HepG2 (cell line): Measurements from ENCODE around the gene JDP2. TPM values are rescaled to one million over a fixed set of nuclear protein-coding genes. Genes with fewer than 3 reads are reported as not detected.

ENCODE experiments used
- BORCS8-MEF2B ChIP-seq: sonication (generic); formaldehyde crosslinking; IDR thresholded peaks from 2 replicates; pipeline ENCODE4 v1.8.0; 2022; ENCODE audit warnings: mild to moderate bottlenecking, missing genetic modification reagents
- ELF3 ChIP-seq: IDR thresholded peaks from 2 replicates; pipeline ENCODE4 v1.6.1; 2016; ENCODE audit warnings: missing genetic modification reagents, missing compliant biosample characterization
- GPN1 ChIP-seq: sonication (generic); formaldehyde crosslinking; IDR thresholded peaks from 2 replicates; pipeline ENCODE4 v1.5.1; 2020; ENCODE audit warnings: missing genetic modification reagents, borderline replicate concordance
- KMT2A ChIP-seq: sonication (generic); formaldehyde crosslinking; IDR thresholded peaks from 2 replicates; pipeline ENCODE4 v1.4.0; 2020; ENCODE audit warnings: missing genetic modification reagents
- RORA ChIP-seq: sonication (generic); formaldehyde crosslinking; IDR thresholded peaks from 2 replicates; pipeline ENCODE4 v1.5.0; 2020; ENCODE audit warnings: mild to moderate bottlenecking, missing genetic modification reagents, moderate library complexity
- TAF15 ChIP-seq: fragments of 200-400 bp; formaldehyde crosslinking; IDR thresholded peaks from one replicate; pipeline ENCODE4 v1.6.1; 2018; ENCODE audit warnings: mild to moderate bottlenecking, low read depth, low read length; ENCODE audit not compliant: poor library complexity, severe bottlenecking
- ZNF333 ChIP-seq: sonication (generic); formaldehyde crosslinking; IDR thresholded peaks from 2 replicates; pipeline ENCODE4 v1.4.0; 2020; ENCODE audit warnings: mild to moderate bottlenecking, missing genetic modification reagents, borderline replicate concordance
- ZNF558 ChIP-seq: sonication (generic); formaldehyde crosslinking; IDR thresholded peaks from 2 replicates; pipeline ENCODE4 v1.9.0; 2022; ENCODE audit warnings: mild to moderate bottlenecking, missing genetic modification reagents, borderline replicate concordance
- ZNF564 ChIP-seq: sonication (generic); formaldehyde crosslinking; IDR thresholded peaks from 2 replicates; pipeline ENCODE4 v1.8.1; 2023; ENCODE audit warnings: mild to moderate bottlenecking, missing genetic modification reagents
- ZNF747 ChIP-seq: sonication (generic); formaldehyde crosslinking; IDR thresholded peaks from 2 replicates; pipeline ENCODE4 v1.8.1; 2023; ENCODE audit warnings: missing genetic modification reagents, mild to moderate bottlenecking, borderline replicate concordance
- ZNF766 ChIP-seq: sonication (generic); formaldehyde crosslinking; IDR thresholded peaks from 2 replicates; pipeline ENCODE4 v1.5.0; 2020; ENCODE audit warnings: missing genetic modification reagents, borderline replicate concordance
- ZNF83 ChIP-seq: sonication (generic); formaldehyde crosslinking; IDR thresholded peaks from 2 replicates; pipeline ENCODE4 v1.4.0; 2020; ENCODE audit warnings: missing genetic modification reagents, mild to moderate bottlenecking, borderline replicate concordance
- polyA plus RNA-seq, 8 experiments: library from polyadenylated mRNA; depleted of rRNA in 3 of 8; stranded (reverse) in 7 of 8; unstranded in 1 of 8; fragments of >200 nt; fragmentation: Illumina TruSeq in 4 of 8; extraction: Trizol in 4 of 8; gene quantifications; 2 replicates each; pipeline versions ENCODE4 v1.2.1 to v1.2.3, GENCODE V29; 2011 to 2016; ENCODE audit warnings: low read depth in 4 of 8, missing spikeins in 1 of 8, mixed read lengths in 1 of 8; ENCODE audit not compliant: insufficient read depth in 1 of 8
- total RNA-seq, 5 experiments: library from RNA; depleted of rRNA; stranded (reverse); fragments of >200 nt; fragmentation: Illumina TruSeq; extraction: Trizol; gene quantifications; 2 replicates each; pipeline ENCODE4 v1.2.3, GENCODE V29; 2016; ENCODE audit warnings: low read depth in 1 of 5
- TF ChIP-seq, protein P1 (sequence below): sonication (generic); formaldehyde crosslinking; IDR thresholded peaks from 2 replicates; pipeline ENCODE4 v1.5.0; 2020; ENCODE audit warnings: missing genetic modification reagents, mild to moderate bottlenecking, borderline replicate concordance
- TF ChIP-seq, protein P2 (sequence below): sonication (generic); formaldehyde crosslinking; IDR thresholded peaks from 2 replicates; pipeline ENCODE4 v1.4.0; 2020; ENCODE audit warnings: missing genetic modification reagents, borderline replicate concordance
- TF ChIP-seq, protein P3 (sequence below): IDR thresholded peaks from 2 replicates; pipeline ENCODE4 v1.6.1; 2016; ENCODE audit warnings: low read depth, borderline replicate concordance
- TF ChIP-seq, protein P4 (sequence below): sonication (generic); formaldehyde crosslinking; IDR thresholded peaks from 2 replicates; pipeline ENCODE4 v1.4.0; 2020; ENCODE audit warnings: missing genetic modification reagents
- TF ChIP-seq, protein P5 (sequence below): sonication (generic); formaldehyde crosslinking; conservative IDR thresholded peaks from 2 replicates; pipeline ENCODE4 v1.4.0; 2020; ENCODE audit warnings: missing genetic modification reagents

The JDP2 gene
- total and polyA plus RNA-seq, 2 of the 13 experiments (the other 11 are each of a cell fraction or from before 2014, with no cell fraction given), result 8.0 to 8.9 TPM

DNA sequence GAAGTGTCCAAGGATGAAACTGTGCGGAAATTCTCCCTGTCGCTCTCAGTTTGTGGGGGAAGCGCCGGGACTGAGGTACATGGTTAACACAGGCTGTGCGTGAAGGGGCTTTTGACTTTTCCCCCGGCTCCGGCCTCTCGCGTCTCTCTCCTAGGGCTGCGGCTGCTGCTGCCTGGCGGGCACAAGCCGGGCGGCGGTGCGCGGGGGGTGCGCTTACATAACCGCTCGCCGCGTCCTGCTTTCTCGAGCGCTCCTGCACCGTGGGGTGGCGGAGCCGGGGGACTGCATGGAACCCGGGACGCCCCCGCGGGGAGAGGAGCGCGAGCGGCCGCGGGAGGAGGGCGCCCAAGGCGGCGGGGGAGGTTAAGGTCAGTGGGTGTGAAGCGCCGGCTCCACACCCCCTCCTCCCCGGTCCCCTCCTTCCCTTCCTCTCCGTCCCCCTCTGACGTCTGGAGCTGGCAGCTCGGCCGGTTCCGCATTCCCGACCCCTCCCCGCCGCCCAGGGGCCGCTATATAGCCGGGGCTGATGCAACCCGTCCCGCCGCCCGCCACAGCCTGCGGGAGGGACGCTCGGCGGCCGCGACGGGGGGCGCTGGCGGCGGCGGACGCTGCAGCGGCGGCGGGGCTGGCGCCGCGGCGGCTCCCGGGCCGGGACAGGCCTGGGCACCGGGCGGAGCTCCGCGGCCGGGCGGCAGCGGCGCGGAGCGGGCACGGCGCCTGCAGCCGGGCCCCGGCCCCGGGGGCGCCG lies at the start of gene JDP2 (continued):
- TF ChIP-seq, protein P1, sequence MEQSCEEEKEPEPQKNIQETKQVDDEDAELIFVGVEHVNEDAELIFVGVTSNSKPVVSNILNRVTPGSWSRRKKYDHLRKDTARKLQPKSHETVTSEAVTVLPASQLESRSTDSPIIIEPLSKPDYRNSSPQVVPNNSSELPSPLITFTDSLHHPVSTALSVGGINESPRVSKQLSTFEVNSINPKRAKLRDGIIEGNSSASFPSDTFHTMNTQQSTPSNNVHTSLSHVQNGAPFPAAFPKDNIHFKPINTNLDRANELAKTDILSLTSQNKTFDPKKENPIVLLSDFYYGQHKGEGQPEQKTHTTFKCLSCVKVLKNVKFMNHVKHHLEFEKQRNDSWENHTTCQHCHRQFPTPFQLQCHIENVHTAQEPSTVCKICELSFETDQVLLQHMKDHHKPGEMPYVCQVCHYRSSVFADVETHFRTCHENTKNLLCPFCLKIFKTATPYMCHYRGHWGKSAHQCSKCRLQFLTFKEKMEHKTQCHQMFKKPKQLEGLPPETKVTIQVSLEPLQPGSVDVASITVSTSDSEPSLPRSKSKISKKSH (CRISPR knock-in tag), result no peak
- TF ChIP-seq, protein P2, sequence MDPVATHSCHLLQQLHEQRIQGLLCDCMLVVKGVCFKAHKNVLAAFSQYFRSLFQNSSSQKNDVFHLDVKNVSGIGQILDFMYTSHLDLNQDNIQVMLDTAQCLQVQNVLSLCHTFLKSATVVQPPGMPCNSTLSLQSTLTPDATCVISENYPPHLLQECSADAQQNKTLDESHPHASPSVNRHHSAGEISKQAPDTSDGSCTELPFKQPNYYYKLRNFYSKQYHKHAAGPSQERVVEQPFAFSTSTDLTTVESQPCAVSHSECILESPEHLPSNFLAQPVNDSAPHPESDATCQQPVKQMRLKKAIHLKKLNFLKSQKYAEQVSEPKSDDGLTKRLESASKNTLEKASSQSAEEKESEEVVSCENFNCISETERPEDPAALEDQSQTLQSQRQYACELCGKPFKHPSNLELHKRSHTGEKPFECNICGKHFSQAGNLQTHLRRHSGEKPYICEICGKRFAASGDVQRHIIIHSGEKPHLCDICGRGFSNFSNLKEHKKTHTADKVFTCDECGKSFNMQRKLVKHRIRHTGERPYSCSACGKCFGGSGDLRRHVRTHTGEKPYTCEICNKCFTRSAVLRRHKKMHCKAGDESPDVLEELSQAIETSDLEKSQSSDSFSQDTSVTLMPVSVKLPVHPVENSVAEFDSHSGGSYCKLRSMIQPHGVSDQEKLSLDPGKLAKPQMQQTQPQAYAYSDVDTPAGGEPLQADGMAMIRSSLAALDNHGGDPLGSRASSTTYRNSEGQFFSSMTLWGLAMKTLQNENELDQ, result no peak
- TF ChIP-seq ZNF558 (CRISPR knock-in tag) (no peak), GPN1 (CRISPR knock-in tag) (no peak), ZNF747 (CRISPR knock-in tag) (no peak), KMT2A (CRISPR knock-in tag) (no peak), ELF3 (CRISPR knock-in tag) (peak; percentile 90), BORCS8-MEF2B (CRISPR knock-in tag) (no peak), ZNF83 (no peak), ZNF333 (CRISPR knock-in tag) (no peak), ZNF564 (CRISPR knock-in tag) (no peak), ZNF766 (CRISPR knock-in tag) (no peak), TAF15 (no peak), RORA (CRISPR knock-in tag) (no peak)
- TF ChIP-seq, protein P3, sequence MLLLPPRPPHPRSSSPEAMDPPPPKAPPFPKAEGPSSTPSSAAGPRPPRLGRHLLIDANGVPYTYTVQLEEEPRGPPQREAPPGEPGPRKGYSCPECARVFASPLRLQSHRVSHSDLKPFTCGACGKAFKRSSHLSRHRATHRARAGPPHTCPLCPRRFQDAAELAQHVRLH (CRISPR knock-in tag), result no peak
- TF ChIP-seq, protein P4, sequence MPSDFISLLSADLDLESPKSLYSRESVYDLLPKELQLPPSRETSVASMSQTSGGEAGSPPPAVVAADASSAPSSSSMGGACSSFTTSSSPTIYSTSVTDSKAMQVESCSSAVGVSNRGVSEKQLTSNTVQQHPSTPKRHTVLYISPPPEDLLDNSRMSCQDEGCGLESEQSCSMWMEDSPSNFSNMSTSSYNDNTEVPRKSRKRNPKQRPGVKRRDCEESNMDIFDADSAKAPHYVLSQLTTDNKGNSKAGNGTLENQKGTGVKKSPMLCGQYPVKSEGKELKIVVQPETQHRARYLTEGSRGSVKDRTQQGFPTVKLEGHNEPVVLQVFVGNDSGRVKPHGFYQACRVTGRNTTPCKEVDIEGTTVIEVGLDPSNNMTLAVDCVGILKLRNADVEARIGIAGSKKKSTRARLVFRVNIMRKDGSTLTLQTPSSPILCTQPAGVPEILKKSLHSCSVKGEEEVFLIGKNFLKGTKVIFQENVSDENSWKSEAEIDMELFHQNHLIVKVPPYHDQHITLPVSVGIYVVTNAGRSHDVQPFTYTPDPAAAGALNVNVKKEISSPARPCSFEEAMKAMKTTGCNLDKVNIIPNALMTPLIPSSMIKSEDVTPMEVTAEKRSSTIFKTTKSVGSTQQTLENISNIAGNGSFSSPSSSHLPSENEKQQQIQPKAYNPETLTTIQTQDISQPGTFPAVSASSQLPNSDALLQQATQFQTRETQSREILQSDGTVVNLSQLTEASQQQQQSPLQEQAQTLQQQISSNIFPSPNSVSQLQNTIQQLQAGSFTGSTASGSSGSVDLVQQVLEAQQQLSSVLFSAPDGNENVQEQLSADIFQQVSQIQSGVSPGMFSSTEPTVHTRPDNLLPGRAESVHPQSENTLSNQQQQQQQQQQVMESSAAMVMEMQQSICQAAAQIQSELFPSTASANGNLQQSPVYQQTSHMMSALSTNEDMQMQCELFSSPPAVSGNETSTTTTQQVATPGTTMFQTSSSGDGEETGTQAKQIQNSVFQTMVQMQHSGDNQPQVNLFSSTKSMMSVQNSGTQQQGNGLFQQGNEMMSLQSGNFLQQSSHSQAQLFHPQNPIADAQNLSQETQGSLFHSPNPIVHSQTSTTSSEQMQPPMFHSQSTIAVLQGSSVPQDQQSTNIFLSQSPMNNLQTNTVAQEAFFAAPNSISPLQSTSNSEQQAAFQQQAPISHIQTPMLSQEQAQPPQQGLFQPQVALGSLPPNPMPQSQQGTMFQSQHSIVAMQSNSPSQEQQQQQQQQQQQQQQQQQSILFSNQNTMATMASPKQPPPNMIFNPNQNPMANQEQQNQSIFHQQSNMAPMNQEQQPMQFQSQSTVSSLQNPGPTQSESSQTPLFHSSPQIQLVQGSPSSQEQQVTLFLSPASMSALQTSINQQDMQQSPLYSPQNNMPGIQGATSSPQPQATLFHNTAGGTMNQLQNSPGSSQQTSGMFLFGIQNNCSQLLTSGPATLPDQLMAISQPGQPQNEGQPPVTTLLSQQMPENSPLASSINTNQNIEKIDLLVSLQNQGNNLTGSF (CRISPR knock-in tag), result no peak
- TF ChIP-seq, protein P5, sequence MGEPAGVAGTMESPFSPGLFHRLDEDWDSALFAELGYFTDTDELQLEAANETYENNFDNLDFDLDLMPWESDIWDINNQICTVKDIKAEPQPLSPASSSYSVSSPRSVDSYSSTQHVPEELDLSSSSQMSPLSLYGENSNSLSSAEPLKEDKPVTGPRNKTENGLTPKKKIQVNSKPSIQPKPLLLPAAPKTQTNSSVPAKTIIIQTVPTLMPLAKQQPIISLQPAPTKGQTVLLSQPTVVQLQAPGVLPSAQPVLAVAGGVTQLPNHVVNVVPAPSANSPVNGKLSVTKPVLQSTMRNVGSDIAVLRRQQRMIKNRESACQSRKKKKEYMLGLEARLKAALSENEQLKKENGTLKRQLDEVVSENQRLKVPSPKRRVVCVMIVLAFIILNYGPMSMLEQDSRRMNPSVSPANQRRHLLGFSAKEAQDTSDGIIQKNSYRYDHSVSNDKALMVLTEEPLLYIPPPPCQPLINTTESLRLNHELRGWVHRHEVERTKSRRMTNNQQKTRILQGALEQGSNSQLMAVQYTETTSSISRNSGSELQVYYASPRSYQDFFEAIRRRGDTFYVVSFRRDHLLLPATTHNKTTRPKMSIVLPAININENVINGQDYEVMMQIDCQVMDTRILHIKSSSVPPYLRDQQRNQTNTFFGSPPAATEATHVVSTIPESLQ (CRISPR knock-in tag), result no peak
